UCSD-AML1 (cell line): ENCODE results near the gene KIF21B.

ENCODE experiments used
- DNase-seq: peaks from one replicate; lab custom pipeline; 2025; ENCODE audit not compliant: unreplicated experiment; lab: John Stamatoyannopoulos, UW

KIF21B gene

DNA sequence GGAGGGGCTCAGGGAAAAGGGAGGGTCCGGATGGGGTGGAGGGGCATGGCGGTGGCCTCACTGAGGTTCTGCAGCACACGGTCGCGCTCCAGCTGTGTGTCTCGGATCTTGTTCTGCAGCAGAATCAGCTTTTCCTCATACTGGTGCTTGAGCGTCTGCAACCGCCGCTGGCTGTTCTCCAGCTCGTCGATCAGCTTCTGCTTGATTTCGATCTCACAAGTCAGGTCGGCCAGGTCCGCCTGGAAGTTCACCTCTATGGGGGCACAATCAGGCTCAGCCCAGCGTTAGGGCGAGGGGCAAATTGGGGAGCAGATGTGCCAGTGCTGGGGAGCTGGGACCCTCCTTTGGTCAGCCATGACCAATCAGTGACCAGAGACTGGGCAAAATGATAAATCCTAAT lies 25.2 kb downstream of the KIF21B start:
- no peak for DNase-seq

DNA sequence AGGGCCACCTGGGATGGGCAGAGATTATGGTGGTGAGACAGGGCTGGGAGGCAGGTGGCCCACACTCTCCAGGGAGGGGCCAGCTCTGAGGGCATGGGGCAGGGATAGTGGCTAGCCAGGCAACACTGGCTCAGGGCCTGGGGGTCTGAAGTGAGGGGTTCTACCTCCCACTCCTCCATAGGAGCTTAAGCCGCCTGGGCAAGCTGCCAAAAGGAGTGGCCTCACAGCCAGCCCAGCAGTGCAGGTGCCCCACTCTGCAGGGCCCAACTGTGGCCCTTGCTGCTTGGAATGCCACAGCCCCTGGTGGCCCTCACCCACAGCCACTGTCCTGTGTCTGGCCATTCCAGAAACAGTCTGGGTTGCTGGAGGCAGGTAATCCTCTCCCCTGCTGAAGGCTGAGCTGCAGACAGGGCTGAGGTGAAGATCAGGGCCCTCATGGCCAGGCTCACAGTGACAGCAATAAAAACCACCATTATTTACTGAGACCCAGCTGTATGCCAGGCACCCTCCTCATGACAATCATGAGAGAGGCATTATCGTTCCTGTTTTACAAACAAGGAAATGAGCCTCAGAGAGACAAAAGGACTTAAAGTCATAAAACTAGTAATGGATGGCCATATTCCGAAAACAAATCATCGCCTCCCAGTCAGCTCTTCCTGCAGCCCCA lies 31.0 kb downstream of the KIF21B start:
- DNase-seq = no peak

DNA sequence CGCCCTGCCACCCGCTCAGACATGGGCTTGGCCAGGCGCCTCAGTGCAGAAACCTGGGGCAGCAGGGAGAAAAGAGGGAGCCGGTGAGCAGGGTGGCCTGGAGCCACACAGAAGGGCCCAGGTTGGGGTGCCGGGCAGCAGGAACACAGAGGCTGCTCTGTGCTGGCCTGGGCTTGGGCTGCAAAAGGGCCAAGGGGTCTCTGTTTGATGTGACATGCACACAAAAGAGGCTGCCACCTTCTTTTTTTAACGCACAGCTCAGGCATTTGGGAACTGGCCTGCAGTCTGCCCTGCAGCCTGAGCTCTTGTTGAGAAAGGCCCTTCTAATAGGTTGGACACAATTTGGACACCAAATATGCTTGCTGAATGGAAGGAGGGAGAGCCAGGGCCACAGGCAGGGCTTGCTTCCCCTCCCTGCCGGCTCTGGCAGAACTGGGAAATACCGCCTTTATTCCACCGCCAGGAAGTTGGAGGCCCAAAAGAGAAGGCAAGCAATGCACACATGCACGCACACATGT lies 32.4 kb downstream of the KIF21B start:
- DNase-seq = no peak

DNA sequence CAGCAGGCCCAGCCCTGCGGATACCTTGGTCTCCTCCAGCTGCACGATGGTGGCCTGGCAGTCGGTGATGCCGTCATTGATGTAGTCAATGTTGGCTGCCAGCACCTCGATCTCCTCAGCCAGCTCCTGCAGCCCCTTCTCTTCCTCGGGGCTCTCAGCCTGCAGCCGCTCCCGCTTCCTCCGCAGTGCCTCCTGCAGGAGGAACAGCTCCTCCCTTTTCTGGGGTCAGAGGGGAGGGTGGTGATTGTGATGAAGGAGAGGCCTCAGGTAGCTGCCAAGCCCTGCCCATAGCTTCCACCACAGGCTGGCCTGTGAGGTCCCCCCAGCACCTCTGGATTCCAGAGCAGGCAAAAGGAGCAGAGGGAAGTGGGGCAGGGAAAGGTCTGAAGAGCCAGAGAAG lies 33.4 kb downstream of the KIF21B start:
- DNase-seq = no peak

DNA sequence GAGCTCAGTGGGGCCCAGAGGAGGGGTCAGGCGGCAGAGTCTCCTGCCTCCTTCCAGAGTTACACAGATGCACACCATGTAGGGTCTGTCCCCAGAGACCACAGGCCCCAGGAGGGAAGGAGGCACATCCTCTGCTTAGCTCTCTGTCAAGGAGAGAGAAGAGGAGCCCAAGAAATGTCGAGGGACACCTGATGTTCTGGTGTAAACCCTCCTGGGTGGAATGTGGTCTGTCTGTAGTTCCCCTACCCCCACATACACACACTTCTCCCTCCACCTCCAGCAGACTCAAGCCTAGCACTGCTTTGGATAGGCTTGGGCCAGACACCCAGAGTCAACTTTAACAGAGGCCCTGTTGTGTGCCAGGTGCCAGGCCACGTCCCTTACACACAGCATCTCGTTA lies 34.2 kb downstream of the KIF21B start:
- DNase-seq = no peak

DNA sequence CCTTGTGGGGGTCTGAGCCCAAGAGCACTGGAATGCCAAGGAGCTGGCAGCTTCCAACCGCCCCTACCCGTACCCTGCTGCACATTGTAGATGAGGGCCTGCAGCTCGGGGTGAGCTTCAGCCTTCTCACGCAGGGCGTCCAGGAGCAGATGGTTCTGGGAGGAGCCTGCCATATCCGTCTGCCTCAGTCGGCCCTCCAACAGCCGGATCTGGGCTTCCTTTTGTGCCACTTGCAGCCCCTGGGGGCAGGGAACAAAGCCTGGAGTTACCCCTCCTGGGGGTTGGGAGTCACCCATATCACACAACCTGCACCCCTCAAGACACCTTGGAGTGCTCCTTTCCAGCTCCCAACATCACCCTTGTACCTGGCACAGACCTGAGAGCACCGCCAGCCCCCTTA lies 34.8 kb downstream of the KIF21B start:
- DNase-seq = no peak

DNA sequence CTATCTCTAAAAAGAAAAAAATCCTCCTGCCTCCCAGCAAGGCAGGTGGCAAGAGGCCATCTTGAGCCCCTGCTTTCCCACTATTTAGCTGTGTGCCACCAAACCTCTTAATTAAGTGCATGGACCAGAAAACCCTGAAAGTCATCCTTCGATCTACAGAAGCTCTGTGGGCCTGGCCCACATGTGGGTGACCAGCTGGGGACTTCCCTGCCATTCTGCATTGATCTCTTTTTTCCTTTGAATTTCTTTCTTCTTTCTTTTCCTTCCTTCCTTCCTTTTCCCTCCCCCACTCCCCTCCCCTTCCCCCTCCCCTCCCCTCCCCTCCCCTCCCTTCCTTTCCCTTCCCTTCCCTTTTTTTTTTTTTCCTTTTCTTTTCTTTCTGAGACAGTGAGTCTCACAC lies 38.0 kb downstream of the KIF21B start:
- DNase-seq = no peak

DNA sequence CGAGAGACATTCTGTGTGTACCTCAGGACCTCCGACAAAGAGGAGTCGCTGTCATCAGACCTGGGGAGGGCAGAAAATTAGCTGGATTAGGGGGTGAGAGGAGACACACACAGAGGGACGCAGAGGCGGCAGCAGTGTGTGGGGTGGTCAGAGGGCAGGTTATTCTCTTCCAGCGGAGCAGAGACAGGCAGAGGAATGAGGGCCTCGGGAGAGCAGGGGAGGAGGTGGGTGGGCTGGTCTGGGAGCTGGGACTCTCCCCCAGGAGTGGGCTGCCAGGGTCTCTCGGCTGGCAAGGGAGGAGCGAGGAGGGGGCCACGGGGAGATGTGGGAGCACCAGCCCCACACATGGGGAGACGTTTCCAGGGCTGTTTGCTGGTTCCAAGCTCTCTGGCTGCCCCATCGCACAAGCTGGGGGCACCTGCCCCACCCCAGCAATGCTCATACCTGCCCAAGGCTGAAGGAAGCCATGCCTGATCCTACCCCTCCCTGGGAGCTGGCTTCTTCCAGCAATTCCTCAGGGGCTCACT lies 40.4 kb downstream of the KIF21B start:
- DNase-seq = no peak

DNA sequence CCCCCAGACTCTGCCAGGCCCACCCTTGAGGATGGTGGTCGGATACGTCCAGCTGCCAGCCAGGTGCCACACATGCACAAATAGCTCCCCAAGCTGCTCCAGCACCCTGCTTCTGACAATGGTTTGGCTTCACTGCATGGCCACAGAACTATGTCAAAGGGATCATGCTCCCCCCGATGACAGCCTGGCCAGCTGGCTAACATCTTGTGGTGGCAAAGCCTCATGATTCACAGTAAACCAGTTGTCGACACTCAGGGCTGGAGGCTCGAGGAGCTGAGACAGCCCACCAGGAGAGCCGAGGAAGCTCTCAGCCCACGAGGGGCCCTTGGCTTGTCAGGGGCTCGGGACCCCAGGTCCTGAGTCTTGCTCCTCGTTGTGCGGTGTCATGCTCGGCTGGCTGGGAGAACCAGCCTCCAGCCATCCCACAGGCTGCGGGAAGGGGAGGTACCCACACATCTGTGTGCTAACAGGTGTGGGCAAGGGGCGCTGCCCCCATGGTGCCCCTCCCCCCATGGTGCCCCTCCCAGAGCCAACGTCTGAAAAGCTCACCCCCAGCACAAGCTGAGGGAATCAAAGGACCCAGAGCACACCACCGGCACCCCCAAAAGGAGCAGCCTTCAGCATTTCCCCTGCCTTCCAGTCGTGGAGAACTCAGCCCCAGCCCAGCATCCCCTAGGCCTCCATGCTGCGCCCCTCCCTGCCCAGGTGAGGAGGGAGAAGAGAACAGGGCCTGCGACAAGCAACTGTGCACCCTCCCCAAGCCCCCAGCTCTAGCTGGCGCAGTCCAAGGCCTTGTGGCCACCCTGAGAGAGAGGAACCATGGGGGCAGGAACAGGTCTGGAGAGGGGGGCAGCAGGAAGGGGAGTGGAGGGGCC lies 41.2 kb downstream of the KIF21B start:
- no peak for DNase-seq

DNA sequence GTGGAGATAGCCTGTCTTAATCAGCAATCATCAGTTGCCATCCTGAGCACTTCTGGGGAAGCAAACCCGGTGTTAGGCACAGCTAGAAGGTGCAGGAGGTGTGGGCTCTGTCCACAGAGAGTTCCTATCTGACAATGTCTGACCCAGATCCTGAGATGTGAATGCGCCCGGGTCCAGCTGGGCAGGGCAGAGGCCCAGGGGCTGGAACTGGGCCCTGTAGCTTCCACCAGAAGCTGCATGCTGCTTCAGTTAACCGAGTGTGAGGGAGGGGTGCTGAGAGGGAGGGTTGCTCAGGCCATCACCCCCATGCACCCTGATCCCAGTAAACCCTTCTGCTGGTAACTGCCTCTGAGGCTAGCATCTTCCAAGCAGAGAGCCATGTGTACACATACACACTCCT lies 42.2 kb downstream of the KIF21B start:
- DNase-seq = no peak

DNA sequence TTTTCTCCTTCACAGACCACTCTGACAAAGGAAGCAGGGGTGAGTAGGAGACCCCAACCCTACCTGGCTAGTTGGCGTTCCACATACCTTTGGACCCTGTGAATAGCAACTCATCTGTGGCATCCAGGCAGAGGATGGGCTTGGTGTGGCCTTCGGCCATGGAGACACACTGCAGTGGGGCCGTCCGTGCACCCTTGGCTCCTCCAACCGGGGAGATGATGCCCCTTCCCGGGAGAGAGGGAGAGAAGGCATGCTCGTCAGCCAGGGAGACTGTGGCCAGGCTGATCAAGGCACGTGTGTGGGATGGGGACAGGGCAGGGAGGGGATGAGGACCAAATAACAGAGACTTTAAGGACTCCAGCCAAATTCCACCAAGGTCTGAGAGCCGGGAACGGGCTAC lies 42.6 kb downstream of the KIF21B start:
- no peak for DNase-seq

DNA sequence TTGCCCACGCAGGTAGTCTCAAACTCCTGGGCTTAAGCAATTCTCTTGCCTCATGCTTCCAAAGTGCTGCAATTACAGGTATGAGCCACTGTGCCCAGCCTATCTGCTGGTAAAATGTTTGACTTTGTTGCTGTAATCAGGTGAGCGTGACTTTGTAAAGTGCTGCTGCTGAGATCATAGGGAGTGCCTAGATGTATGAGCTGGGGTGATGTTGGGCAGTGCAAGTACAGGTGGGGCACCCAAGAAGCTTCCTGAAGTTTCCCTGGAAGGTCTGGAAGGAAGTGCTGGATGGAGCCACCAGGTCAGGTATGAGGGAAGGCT lies 43.1 kb downstream of the KIF21B start:
- no peak for DNase-seq

DNA sequence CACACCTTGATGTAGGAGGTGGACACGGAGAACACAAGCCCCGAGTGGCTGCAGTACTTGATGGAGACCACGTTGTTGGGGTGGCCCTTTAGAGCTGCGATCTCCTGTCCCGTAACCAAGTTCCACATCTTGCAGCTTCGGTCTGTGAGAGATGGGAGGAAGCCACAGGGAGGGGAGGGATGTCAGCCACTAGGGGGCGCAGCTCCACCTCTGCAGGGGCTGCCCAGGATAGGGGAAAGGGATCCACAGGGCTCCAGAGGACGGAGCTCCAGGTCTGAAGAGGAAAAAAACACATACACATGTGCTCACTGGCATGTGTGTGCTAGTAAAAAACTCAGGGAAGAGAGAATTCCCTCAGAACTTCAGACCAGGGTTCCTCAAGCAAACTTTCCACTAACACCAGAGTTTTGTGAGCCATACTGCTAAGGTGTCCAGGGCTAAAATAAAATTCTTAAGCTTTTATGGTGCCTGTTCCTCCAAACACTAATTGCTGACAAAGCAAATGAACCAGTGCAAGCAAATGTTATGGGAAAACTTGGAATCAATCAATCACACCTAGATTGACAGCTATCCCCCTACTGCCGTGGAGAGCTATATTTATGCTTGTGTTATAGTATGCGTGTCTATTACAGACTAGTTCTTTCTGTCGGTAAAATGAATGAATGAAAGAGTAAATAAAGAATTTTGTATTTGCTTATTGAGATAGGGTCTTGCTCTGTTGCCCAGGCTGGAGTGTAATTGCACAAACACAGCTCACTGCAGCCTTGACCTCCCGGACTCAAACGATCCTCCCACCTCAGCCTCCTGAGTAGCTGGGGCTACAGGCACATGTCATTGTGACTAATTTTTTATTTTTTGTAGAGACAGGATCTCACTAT lies 43.7 kb downstream of the KIF21B start:
- peak; percentile 69 for DNase-seq

DNA sequence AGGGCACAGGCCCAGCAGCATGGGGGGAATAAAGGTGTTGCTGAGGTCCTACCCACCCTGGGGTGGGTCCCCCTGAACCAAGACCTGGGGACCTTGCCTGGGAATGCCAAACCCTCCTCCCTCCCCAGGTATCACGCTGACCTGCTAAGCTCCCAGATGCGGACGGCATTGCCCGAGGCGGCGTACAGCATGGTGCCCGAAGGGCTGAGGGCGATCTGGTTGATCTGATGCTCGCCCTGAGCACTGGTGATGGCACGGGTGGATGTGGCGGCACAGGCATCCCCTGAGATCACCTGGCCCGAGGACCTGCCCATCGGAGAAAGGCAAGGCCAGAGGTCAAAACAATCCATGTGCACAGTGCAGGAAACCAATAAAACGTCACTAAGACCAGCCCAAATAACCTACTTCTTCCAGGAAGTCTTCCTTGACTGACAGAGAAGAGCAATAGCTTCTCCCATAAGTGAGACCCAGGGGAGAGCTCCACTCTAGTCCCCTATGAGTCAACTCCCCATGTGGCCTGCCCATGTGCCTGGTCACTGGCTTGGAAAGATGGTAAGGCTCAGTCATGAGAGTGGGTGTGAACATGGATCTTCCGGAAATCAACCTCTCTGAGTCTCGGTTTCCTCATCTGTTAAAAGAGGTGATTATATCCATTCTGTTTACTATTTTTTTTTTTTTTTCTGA lies 46.3 kb downstream of the KIF21B start:
- no peak for DNase-seq

DNA sequence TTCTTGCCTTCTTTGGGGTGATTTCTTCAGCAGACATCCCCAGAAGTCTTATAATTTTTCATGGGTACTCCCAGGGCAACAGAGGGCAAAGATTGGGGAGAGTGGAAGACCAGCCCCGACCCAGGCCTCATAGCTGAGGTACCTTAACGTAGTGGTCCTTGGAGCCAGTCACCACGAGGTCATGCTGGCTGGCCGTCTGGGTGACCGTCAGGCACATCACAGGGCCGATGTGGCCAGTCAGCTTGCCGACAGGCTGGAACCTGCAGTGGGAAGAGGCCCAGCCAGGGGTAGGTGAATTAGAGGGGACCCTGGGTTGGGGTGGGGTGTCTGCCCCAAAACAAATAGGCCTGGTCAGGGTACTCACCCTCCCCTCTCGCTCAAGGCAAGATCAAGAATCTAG lies 46.9 kb downstream of the KIF21B start:
- DNase-seq = no peak

DNA sequence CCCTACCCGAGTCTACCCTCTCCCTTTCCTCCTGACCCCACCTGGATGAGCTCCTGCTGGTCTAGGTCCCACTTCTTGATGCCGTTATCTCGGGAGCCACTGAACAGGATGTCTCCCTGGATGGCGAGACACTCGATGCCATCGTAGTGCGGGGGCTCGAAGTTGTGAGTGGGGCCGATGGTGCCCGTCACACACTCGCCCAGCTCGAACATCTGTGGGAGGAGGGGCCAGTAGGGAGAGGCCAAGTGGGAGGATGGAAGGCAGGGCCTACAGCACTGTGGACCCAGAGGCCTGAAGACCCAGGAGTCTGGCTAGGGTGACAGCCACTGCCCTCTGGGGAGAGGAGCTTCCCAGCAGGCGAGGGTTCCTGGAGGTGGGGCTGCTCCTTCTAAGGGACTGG lies 48.1 kb downstream of the KIF21B start:
- no peak for DNase-seq

DNA sequence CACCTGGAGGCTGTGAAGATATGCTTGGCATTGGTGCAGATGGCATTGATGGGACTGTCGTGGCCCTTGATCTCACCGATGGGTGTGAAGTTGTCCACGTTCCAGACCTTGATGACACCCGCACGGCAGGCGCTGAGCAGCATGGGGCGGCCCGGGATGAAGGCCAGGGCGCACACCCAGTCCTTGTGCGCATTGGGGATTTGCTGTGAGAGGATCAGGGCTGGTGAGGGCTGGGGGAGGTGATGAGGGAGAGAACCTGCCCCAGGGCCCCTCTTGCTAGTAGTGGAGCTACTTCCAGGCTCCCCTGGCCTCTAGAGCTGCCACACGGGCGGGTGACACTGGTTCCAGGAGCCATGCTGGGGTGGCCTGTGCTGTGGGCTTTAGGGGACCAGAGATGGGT lies 48.8 kb downstream of the KIF21B start:
- no peak for DNase-seq

DNA sequence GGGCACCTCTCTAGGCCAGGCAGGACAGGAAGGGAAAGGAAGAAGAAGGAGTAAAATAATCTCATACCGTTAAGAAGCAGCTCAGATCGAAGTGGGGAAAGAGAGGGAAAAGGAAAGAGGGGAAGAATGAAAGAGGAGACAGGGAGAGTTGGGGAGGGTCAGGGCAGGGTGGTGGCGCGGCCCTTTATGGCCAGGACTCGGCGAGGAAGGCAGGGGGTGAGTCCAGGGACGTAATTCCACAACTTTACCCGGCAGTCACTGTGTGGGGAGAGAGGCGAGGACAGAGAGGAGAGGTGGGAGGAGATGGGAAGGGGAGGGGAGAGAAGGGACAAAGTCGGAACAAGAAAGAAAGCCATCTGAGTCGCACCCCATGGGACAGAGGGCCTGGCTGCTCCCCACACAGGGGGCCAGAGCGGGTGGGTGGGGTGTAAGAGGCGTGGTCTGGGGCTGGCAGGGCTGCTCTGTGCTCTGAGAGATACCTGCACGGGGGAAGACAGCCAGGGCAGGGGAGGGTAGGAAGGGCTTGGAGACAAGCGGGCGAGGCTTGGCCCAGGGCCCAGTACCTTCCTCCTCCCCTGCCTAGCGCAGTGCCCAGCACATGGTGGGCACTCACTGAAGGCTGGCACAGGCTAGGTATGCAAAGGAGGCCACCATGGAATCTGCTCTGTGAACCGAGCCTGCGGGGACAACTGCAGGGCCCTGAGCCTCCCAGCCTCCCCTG lies 49.4 kb downstream of the KIF21B start:
- DNase-seq = no peak

DNA sequence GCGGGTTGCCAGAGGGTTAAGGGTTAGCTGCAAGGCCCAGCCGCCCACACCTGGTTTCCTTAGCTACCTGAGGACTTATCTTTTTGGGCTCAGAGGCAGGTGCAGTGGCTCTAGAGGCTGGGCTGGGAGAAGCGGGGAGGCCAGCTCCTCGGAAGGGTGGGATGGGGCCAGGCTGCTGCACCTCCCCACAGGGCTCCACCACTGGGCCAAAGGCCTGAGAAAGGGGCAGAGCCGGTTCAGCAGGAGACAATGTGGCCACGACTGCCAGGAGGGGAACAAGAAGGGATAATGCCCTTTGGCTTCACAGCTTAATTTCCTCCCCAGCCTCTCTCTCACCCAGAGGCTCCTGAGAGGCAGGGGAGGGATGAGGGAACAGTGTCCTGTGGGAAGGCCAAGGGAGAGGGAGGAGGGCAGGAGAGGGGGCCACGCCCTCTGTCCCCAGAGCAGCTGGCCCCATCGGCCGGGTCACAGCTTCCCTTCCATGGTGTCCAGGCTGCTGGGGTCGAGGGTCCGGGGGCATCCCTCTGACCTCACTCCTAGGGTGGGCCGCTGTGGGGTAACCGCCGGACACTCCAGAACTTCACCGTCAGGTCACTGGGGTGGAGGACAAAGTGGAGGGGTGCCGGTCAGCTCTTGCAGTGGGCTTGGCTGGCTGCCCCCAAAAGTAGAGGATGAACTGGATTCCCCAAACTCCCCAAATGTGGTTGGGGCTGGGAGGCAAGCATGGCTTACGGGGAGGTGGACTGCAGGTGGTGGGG lies 50.4 kb downstream of the KIF21B start:
- no peak for DNase-seq
